Pancreas (tissue), 10 donors: ENCODE measurements around the gene RER1. TPM values are rescaled to one million over a fixed set of nuclear protein-coding genes. Genes with fewer than 3 reads are reported as not detected.
A peak's percentile ranks its signal among the peaks of the same experiment; 100 is the strongest.

Experiments used
- ATAC-seq, 4 donors: fragments of 200-7000 bp; cut with Tn5 transposase; one replicate each; pipeline versions ENCODE4 v1.8.0 to v1.9.1; 2020; ENCODE audit warnings: mild to moderate bottlenecking in 4 of 4, moderate library complexity in 4 of 4
- DNase-seq, 6 donors: peaks; one replicate each; pipeline ENCODE4 v3.0.0-alpha.2; 2020
- FAIRE-seq: peaks from 2 replicates; lab custom pipeline; 2012; peaks lifted over from hg19 to GRCh38; lab: Jason Lieb, UNC
- H3K27ac ChIP-seq, 4 donors: fragments of 200-600 bp; sonication (generic); 1 replicate in 3 of 4; 2 replicates in 1 of 4; pipeline versions ENCODE4 v1.5.0 to v1.8.0; 2020
- H3K27me3 ChIP-seq, 4 donors: fragments of 200-600 bp; one replicate each; pipeline ENCODE4 v1.8.0; 2021
- H3K36me3 ChIP-seq, 3 donors: fragments of 200-600 bp; sonication (generic) in 1 of 3; one replicate each; pipeline versions ENCODE4 v1.5.0 to v1.8.0; 2020 to 2021
- H3K4me1 ChIP-seq, 3 donors: fragments of 200-600 bp; one replicate each; pipeline ENCODE4 v1.8.0; 2021
- H3K4me3 ChIP-seq, 4 donors: fragments of 200-600 bp; sonication (generic) in 2 of 4; one replicate each; pipeline versions ENCODE4 v1.5.0 to v1.8.0; 2020 to 2021
- H3K9me3 ChIP-seq, 4 donors: fragments of 200-600 bp; one replicate each; pipeline ENCODE4 v1.8.0; 2021
- WGBS, 2 donors: extraction: QIAGEN DNeasy Blood & Tissue Kit; methylation state at CpG; one replicate each; pipeline ENCODE4 v1.1.7; 2013; 5-methylcytosine and 5-hydroxymethylcytosine counted together
- intact Hi-C, 3 donors: fragments of 100-400 bp; cut with DNase I; formaldehyde crosslinking; loops; one replicate each; pipeline versions ENCODE4 v1.11.1 to v1.14.2; 2022
- polyA plus RNA-seq, 2 donors: library from polyadenylated mRNA; stranded (reverse); fragments of 200-250 nt; gene quantifications; one replicate each; pipeline ENCODE4 v1.2.3, GENCODE V29; 2013
- total RNA-seq, 6 donors: library from RNA; stranded (reverse); fragmentation: NEBNext Ultra II Directional in 4 of 6; extraction: Animal tissue kit (Norgen Biotek cat#: 25700) in 4 of 6; gene quantifications; one replicate each; pipeline versions ENCODE4 v1.2.1 to v1.2.4, GENCODE V29; 2021 to 2023
- TF ChIP-seq, protein P1 (sequence below), 4 donors: fragments of 200-600 bp; sonication (generic) in 3 of 4; IDR thresholded peaks; one replicate each; pipeline versions ENCODE4 v1.5.0 to v1.8.0; 2021; ENCODE audit warnings: antibody characterized with exemption in 4 of 4
- donor health status: healthy with polysubstance abuse.
- donor health status: DM: no; HTN: no; CAD: no; lungs with moderate emphysema.
- donor health status: DM: no; HTN: no; CAD: no.
- donor health status: control.
- donor health status: control.
- donor health status: Bipolar disorder and iron deficiency.
- donor health status: DM: yes; HTN: yes; CAD: no.
- donor health status: DM: no; HTN: no; CAD: no.
- donor health status: DM: no; HTN: no; CAD: no.
- donor health status: DM: yes; HTN: yes; CAD: no.

The RER1 gene
- total and polyA plus RNA-seq, 8 donors: 54.8 to 84.2 (median 70.6) TPM

DNA sequence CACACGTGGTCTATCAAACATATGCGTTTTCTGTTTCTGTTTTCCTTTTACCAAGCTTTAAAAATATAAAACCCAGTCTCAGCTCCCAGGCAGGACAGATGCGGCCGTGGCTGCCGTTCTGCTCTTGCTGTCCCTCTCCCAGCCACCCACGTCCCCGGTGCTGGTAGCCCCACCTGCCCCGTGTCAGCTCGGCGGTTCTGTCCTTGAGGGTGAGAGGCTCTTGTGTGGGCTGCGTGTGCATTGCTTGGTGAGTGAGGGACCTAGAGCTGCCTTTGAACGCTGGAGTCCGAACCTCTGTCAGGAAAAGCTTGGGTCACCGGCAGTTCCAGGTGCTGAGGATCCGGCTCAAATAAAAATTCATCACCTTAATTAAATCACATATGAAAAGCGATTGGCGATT lies 4.4 kb downstream of the RER1 start:
- Histone ChIP-seq H3K27me3 (no peaks in the 10 kb centered on the region), H3K4me1 (peaks cover 11 to 21% (median 20%) of the 10 kb centered on the region in 3 donors), H3K27ac (no peak overlapping the region), H3K9me3 (no peaks in the 10 kb centered on the region), H3K36me3 (peaks cover 0 to 43% (median 23%) of the 10 kb centered on the region in 3 donors), H3K4me3 (no peak overlapping the region)
- WGBS, 2 donors: 82 to 85% methylated on average over 17 of the region's 17 CpGs
- TF ChIP-seq, protein P1, sequence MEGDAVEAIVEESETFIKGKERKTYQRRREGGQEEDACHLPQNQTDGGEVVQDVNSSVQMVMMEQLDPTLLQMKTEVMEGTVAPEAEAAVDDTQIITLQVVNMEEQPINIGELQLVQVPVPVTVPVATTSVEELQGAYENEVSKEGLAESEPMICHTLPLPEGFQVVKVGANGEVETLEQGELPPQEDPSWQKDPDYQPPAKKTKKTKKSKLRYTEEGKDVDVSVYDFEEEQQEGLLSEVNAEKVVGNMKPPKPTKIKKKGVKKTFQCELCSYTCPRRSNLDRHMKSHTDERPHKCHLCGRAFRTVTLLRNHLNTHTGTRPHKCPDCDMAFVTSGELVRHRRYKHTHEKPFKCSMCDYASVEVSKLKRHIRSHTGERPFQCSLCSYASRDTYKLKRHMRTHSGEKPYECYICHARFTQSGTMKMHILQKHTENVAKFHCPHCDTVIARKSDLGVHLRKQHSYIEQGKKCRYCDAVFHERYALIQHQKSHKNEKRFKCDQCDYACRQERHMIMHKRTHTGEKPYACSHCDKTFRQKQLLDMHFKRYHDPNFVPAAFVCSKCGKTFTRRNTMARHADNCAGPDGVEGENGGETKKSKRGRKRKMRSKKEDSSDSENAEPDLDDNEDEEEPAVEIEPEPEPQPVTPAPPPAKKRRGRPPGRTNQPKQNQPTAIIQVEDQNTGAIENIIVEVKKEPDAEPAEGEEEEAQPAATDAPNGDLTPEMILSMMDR (IDR thresholded peaks at IDR 0.05): no peak
- ATAC-seq: no peak
- intact Hi-C loops: no loop called here
- no peak for FAIRE-seq
- DNase-seq: no peak

GRCh38 chr1:2396476-2396875 lies 4.8 kb downstream of the RER1 start:
- peaks cover 0 to 44% (median 23%) of the 10 kb centered on the region in 3 donors for H3K36me3 ChIP-seq
- intact Hi-C loops: no loop called here
- no peak for DNase-seq
- TF ChIP-seq, protein P1 (IDR thresholded peaks at IDR 0.05): no peak
- H3K27me3 ChIP-seq: no peaks in the 10 kb centered on the region
- H3K9me3 ChIP-seq: no peaks in the 10 kb centered on the region
- FAIRE-seq: no peak
- peaks cover 11 to 21% (median 20%) of the 10 kb centered on the region in 3 donors for H3K4me1 ChIP-seq
- no peak overlapping the region for H3K4me3 ChIP-seq
- WGBS, 2 donors: 92 to 94% methylated on average over 5 of the region's 5 CpGs
- H3K27ac ChIP-seq: no peak overlapping the region
- ATAC-seq: no peak

- TF ChIP-seq, protein P1 (IDR thresholded peaks at IDR 0.05): no peak
- no peak for ATAC-seq
- H3K27ac ChIP-seq: no peak overlapping the region
- peaks cover 11 to 21% (median 20%) of the 10 kb centered on the region in 3 donors for H3K4me1 ChIP-seq
- intact Hi-C loops: no loop called here
- no peak for FAIRE-seq
- no peak for DNase-seq
- WGBS, 2 donors: 87 to 90% methylated on average over 19 of the region's 19 CpGs
- H3K36me3 ChIP-seq: peaks cover under 1 to 51% (median 29%) of the 10 kb centered on the region in 3 donors
- no peaks in the 10 kb centered on the region for H3K9me3 ChIP-seq
- H3K27me3 ChIP-seq: no peaks in the 10 kb centered on the region
- no peak overlapping the region for H3K4me3 ChIP-seq
These were observed 5.5 kb downstream of the RER1 start for GRCh38 chr1:2397007-2397679.

- DNase-seq: peak in 1 of 6 donors; percentile 20
- H3K36me3 ChIP-seq: peaks cover 6 to 68% (median 41%) of the 10 kb centered on the region in 3 donors
- no peak for FAIRE-seq
- H3K9me3 ChIP-seq: no peaks in the 10 kb centered on the region
- TF ChIP-seq, protein P1 (IDR thresholded peaks at IDR 0.05): no peak
- intact Hi-C loops: no loop called here
- no peak overlapping the region for H3K4me3 ChIP-seq
- H3K4me1 ChIP-seq: peaks cover 0 to 7% (median 6%) of the 10 kb centered on the region in 3 donors
- whole genome bisulfite sequencing, 2 donors: 91 to 93% methylated on average over 7 of the region's 7 CpGs
- no peak overlapping the region for H3K27ac ChIP-seq
- no peaks in the 10 kb centered on the region for H3K27me3 ChIP-seq
- ATAC-seq: no peak
These were observed 7.2 kb downstream of the RER1 start for GRCh38 chr1:2398871-2399270.
